GM21619 (cell line): ENCODE results near the gene C3orf22.

Source experiments
- ATAC-seq: cut with Tn5 transposase; IDR thresholded peaks from one replicate; pipeline ENCODE4 v1.9.1; 2021; ENCODE audit not compliant: unreplicated experiment

C3orf22 gene

DNA sequence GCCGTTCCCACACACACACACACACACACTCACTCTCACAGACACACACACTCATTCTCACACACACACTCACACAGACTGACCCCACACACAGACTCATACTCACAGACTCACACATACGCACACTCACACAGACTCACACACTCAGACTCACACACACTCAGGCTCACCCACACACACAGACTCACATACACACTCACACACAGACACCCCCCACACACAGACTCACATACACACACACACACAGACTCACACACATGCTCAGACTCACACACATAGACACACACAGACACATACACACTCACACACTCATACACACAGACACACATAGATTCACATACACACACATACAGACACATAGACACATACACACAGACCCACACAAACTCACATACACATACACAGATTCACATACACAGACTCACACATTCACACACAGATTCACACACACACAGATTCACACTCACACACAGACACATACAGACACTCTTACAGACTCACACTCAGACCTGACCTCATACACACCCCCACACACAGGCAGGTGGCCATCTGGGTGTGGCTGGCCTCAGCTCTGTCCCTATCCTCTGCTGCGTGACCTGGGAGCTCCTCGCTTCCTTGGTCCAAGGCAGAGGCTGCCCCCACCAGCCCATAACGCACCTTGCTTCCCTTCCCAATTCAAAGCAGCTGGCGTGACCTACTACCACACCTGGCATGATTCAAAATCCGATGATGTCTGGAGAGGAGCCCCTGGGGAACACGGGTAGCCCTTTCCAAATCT is 1.9 kb downstream of the C3orf22 start:
- no peak for ATAC-seq

DNA sequence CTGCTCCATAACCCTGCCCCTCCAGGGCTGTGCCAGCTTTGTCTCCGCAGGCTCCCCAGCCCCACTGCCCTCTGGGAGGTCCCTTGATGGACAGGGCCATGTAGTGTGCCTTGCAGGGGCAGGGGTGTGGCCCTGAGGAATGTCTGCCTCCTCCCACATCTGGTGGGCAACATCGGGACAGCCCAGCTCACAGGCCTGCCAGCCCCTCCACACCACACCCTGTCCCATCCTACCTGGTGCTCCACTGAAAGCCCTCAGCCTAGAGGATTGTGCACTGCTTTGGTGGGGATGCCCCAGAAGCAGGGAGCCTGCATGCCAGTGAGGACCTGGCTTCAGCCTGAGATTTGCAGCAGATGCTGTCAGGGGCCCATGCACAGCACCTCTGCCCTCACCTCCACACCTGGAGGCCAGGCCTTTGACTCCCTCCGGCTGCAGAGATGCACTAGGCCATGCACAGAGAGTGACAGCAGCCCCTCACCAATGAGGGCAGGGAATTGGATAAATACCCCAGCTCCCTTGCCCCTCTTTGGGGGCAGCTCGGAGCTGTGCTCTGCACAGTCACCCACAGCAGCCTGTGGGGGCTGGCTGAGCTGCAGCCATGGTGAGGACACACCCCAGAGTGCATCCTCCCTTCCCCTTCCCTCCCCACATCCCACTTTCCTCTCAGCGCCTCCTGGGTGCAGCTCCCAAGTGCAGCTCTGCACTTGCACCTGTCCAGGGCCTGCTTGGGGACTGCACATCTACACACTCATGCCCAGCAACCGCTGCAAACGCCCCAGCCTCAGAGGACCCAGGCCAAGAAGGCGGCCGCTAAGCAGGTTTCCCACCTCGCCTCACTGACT is 2.7 kb downstream of the C3orf22 start:
- ATAC-seq, result no peak

DNA sequence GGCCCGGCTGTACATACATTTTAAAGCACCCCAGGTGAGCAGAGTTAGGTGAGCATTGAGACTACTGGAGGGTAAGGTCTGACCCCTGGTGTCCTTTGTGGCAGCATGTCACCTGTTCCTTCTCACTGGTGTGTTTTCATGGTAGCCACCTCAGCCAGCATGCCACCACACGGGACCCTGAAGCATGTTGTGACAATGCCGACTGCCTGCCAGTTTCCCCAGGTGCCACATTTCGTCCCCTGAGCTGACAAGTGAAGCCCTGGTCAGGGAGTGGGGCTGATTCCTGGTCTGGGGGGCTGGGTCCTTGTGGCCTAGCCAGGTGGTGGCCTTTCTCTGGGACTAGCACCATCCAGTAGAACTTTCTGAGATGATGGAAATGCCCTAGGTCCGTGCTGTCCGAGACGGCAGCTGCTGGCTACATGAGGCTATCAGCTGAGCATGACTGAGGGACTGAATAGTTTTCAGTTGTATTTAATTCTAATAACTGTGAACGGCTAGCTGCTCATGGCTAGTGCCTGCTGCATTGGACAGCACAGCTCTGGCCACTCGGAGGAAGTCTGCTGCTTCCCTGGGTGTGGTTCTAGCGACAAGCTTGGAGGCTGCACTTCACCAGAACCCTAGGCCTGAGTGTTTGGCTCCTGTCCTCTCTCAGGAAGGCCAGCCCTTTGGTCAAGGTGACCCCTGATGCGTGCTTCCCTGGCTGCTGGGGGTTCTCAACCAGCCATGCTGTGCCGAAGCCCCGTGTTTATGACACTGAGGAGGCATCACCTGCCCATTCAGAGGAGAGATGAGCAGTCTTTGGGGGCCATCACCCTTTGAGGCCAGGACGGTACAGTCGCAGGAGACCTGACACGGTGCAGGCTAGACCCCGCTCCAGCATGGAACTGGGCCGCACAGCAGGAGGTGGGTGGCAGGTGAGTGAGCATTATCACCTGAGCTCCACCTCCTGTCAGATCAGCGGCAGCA is 3.9 kb downstream of the C3orf22 start:
- ATAC-seq, result no peak

DNA sequence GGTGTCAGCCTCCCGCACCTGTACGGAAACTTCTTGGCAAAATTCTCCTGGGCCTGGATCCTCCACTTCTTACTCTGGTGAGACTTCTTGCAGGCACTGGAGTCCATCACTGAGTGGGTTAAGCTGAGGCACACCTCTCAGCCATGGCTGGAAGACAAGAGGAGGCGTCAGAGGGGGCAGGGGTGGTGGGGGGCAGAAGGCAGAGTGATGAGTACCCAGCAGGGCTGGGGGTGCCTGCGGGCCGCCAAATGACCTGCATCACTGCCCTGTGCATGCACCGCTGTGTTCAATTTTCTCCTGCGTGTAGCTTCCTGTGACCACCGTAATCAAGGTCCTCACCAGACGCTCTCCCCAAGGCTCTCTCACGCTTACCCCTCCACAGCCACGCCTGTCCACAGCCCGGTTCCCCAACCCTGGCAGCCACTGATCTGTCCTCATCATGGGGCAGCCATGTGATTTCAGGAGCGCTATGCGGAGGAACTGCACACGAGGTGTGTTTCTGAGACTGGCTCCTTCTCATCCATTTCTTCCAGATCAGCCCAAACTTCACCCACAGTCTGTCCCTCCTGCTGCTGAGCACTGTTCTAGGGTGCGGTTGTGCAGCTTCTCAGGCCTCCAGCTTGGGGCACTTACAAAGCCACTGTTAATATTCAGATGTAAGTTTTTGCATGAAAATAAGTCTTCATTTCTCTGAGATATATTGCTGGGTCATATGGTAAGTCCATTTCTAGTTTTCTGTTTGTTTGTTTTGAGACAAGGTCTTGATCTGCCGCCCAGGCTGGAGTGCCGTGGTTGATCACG is 5.2 kb downstream of the C3orf22 start:
- no peak for ATAC-seq

DNA sequence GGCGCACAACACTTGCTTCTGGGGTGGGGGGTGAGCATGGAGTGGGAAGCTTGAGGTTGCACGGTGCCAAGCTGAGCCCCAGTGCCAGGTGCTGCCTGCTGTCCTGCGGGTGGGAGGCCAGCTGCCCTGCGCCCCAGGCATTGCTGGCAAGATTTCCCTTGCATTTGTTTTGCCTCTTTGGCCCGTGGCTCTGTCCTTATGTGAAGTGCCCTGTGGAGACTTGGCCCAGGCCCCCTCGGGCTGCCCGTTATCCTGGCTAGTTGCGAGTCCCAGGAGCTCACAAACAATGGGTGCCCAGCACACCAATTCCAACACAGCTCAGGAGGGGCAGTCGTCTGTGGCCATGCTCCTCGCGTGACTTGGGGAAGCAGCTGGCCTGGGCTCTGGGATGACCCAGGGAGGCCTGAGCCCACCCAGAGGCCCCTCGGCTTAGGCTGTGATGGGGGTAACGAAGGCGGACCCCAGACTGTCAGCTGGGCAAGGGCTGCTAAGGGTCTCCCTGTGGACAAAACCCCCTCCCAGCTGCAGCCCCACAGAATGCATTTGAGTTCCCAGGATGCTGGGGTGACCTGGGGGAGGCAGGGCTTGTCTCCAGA is 5.9 kb downstream of the C3orf22 start:
- no peak for ATAC-seq

DNA sequence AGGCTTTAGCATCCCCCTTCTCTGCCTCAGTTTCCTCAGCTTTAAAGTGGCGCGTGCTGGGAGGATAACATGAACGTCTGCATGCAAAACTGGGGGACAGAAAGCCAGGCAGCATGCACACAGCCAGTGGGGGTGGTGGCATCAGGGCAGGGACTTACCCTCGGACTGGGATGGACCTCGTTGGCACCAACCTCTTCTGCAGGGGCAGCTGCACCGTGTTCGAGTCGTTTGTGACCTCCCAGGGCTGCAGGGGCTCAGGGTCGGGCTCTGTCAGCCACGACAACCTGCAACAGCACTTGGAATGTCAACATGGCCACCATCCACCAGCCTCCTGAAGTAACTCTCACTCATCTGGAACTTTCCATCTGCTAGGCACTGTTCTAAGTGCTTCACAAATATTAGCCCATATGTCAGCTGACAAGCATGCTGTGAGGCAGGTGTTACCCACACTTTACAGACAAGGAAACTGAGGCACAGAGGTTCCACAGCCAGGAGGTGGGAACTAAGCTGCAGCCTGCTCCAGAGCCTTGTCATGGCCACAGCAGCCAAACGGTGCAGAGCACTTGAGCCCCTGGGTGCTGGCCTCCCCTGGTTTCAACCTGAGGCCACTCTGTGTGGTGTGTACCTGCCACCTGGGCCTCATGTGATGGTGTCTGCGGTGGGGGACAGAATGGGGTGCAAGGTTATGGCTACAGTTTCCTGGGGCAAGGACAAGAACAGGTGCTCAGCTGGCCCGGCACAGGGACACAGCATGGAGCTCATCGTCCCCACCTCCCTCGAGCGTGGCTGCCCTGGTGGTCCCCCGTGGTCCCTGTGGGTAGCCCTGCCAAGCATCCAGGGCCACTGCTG is 6.7 kb downstream of the C3orf22 start:
- ATAC-seq, result no peak

DNA sequence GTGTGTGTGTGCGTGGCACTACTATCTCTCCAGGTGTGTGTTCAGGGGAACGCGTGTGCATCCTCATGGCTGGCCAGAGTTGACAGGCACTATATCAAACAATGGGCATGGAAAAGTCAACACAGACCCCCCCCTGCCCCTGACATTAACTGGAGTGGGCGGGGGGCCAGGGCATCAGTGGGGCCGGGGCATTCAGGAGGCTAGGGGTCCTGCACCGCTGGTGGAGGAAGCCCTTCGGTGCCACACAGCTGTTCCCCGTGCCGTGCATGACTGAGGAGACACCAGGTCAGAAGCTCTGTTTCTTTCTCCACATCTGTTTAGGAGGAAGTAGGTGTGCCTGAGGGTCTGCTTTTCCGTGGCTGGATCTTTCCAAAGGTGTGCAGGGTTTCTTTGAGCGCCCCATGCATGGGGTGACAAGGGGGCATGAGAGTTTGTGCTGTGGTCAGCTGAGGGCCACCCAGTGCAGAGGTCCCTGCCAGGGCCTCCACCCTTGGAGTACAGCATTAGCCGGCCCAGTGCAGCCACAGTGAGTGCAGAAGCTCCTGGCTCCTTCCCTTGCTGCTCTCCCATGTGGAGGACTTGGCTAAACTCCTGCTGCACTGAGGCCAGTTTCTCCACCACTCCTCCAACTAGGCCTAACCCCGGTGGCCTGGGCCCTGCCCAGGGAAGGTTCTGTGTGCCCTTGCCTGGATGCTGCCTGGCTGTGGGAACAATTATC is 7.5 kb downstream of the C3orf22 start:
- no peak for ATAC-seq

DNA sequence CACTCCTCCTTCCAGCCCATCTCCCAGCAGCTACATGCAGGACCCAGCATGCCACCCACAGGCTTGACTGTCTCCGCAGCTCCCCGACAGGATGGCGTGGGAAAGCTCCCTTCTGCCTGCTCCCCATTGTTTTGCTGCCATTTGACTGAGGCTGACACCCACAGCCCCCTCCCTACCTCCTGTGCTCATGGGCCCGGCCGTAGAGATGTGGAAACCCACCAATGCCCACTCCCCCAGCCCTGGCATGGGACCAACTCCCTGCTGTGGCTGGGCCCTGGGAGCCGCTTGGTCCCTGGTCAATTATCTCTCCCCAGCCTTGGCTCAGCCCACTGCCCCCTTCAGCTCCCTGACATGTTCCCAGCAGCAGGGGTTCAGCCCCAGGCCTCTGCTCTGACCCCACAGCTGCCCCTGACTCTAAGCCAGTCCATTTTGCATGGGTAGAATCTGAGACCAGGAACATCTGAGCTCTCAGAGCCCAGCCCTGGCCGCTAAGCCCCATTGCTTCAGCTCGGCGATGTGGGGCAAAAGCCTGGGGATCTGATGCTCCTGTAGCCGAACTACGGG is 8.2 kb downstream of the C3orf22 start:
- no peak for ATAC-seq

DNA sequence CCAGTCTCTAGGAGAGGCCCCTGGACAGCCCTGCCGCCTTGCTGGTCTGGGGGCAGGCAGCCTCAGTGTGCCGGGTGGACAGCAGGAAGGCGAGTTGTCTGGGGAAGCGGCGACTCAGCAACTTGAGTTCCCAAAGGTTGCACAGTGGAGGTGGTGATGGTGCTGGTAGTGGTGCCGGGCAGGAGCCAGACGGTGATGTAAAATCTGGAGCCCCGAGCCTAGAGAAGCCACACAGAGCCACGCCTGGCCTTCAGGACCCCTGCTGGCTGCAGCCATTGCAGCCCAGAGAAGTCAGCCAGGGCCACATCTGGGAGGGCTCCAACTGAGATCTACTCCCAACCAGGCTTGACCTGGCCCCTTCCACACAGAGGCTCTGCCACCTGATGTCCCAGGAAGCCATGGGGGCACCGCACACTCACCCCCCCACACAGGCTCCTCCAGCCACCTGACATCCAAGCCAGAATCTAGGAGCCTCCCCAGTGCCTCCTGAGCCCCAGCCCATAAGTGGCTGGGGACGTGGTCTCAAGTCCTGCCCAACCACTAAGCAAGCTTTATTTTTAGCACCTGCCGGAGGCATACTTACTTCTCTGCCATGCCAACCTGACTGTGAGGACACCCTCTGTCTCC is 8.8 kb downstream of the C3orf22 start:
- no peak for ATAC-seq

DNA sequence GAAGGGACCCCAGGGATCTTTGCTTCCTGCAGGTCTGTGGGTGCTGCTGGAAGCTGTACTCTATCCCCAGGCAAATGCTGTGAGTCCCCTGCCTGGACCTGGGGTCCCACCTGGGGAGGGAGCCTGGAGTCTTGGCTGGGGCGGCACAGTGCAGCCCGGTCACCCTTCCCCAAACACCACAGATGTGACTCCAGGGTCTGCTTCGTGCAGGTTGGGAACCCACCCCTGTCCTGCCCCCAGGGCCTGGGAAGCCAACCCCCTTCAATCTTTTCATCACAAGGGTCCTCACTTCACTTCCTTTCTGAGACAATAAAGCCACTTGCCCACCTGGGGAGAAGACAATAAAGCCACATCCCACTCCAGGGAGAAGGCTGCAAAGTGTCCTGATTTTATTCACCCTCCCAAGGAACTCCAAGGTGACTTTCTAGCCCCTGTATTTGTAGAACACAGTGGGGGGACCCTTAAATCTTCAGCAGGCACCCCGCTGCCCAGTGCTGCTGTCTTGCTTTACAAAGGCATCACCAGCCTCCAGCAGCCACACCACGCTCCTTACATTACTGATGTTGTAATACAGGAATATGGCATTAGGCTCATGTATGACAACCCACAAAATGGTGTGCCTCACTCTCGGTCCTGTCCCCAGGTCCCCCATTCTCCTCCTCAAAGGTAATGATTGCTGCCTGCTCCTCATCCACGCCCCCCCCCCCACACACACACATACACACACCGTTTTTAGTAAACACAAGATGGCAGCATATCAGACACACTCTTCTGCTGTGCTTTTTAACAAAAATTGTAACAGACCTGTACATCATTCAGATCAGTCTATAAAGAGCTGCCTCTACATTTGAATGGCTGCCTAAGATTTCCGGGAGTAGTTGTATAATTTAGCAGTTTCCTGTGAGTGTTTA is 9.9 kb downstream of the C3orf22 start:
- ATAC-seq, result no peak

DNA sequence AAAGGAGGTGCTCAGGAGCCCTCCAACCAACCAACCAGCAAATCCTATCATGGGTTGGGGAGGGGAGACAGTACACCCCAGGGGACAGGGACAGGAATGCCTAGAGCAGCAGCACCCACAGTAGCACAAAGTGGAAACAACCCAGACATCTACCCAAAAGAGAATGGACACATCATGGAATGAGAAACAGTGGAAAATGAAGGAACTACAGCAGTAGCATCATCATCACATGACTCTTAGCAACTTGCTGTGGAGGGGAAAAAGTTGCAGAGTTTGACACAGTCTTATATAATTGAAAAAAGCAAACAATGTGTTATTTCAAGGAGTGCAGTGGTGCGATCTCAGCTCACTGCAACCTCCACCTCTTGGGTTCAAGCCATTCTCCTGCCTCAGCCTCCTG is 11.0 kb downstream of the C3orf22 start:
- no peak for ATAC-seq

DNA sequence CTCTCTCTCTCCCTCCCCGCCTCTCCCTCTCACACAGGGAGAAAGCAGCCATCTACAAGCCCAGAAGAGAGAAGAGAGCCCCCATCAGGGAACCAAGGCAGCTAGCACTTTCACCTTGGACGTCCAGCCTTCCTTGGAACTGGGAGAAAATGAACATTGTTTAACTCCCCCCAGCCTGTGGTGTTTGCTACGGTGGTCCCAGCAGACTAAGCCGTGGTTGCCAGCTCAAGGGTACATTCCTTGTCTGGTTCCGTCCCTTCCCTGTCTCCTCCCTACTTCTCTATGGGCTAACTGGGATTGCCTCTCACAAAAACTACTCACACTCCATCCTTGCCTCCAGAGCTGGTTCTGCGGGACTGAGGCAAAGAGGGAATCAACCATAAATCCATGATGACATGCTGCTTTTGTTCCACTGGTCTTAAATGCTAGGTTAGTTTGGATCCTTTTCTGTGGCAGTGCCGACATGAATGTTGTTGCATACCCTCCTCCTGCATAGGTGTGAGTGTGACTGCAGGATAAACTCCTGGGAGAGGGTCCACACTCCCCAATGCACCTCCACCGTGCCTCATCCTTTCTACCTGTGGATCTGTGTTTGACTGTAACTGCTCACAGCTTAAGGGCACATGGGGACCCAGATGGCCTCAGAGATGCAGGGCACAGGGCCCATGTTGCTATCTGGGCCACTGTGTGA is 12.0 kb downstream of the C3orf22 start:
- ATAC-seq, result no peak

DNA sequence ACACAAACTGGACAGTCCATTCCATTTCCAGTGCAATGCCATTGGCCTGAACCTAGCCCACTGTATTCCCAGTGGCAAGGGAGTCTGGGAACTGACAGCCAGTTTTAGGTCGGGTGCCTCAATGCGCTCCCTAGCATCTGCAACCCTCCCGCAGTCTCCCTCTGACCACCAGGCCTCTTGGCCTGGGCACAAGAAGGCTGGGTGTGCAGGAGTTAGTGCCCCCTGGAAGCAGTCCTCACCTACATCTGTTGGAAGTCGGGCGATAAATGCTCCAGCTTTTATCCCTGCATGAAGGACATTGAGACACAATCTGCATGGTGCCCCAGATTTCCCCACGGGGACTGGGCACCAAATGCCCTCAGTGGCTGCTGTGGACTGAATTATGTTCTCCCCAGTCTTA is 12.7 kb downstream of the C3orf22 start:
- ATAC-seq, result no peak

DNA sequence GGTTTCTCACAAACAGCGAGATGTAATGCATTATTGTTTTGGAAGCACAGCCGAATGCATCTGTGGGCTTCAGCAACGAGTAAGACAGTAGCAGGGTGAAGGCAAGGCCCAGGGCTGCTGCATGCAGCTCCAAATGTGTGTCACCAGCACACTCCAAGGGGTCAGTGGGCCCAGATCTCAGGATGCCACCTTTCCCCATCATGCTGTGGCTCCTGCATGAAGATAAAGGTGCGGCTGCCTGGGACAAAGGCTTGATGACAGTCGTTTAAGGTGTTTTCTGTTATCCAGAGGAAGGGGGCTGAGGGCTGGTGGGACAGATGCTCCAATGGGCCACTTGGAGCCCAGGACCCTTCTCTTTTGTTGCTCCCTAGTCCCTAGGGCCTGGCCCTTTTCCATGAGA is 13.2 kb downstream of the C3orf22 start:
- no peak for ATAC-seq

DNA sequence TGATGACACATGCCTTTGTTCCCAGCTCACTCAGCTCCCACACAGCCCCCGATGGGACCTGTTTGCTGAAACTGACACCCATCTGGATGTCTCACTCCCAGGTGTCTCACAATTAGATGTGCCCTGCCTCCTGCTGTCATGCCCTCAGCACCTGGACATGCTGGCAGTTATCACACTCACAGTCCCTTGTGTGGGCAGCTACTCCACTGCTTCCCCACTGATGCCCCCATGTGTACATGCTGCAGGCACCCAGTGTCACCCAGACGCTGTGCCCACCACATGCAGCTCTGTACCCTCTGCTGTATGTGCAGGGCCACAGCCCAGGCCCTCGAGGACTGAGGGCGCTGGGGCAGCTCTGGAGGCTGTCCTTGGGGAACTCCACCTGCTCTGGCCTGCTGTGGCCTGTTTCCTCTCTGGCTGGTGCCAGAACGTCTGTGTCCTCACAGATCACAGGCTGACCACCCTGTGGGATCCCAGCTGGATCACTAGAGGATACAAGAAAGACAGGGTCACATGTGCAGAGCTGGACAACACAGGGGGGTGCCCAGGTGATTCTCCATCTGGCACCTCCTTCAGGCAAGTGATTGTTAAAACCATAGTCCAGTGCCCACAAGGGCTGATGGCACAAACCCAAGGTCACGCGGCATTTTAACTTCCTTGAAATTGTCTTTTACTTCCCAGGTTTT is 14.0 kb downstream of the C3orf22 start:
- ATAC-seq, result no peak
